SK-N-SH treated with all-trans-retinoic acid at 6 μM for 48 hours (cell line): ENCODE results near the gene CCDC85B.

Source experiments
- ARNTL ChIP-seq: fragments of 450-650 bp; formaldehyde crosslinking; IDR thresholded peaks from 2 replicates; pipeline ENCODE4 v1.5.0; 2020; ENCODE audit warnings: low read depth, mild to moderate bottlenecking, moderate library complexity, borderline replicate concordance
- BACH2 ChIP-seq: fragments of 250-450 bp; sonication (Bioruptor Pico); IDR thresholded peaks from 2 replicates; pipeline ENCODE4 v1.9.0; 2021; ENCODE audit warnings: mild to moderate bottlenecking, borderline replicate concordance
- CSDC2 ChIP-seq: fragments of 250-450 bp; sonication (Bioruptor Pico); IDR thresholded peaks from 2 replicates; pipeline ENCODE4 v1.5.0; 2020; ENCODE audit warnings: mild to moderate bottlenecking, moderate library complexity
- CSRNP3 ChIP-seq: fragments of 250-450 bp; sonication (Bioruptor Pico); IDR thresholded peaks from 2 replicates; pipeline ENCODE4 v1.5.1; 2021; ENCODE audit warnings: mild to moderate bottlenecking, moderate library complexity
- ESRRG ChIP-seq: fragments of 250-450 bp; sonication (Bioruptor Pico); IDR thresholded peaks from 2 replicates; pipeline ENCODE4 v1.6.1; 2021; ENCODE audit warnings: mild to moderate bottlenecking
- PATZ1 ChIP-seq: fragments of 250-450 bp; sonication (Bioruptor Pico); IDR thresholded peaks from 2 replicates; pipeline ENCODE4 v1.8.0; 2020; ENCODE audit warnings: mild to moderate bottlenecking, moderate library complexity, borderline replicate concordance
- POU6F1 ChIP-seq: fragments of 250-450 bp; sonication (Bioruptor Pico); IDR thresholded peaks from 2 replicates; pipeline ENCODE4 v1.8.0; 2021; ENCODE audit warnings: low read depth, mild to moderate bottlenecking, moderate library complexity, borderline replicate concordance
- PPARA ChIP-seq: fragments of 250-450 bp; sonication (Bioruptor Pico); IDR thresholded peaks from 2 replicates; pipeline ENCODE4 v1.5.0; 2020; ENCODE audit warnings: mild to moderate bottlenecking, borderline replicate concordance
- RARB ChIP-seq: fragments of 250-450 bp; sonication (Bioruptor Pico); IDR thresholded peaks from 2 replicates; pipeline ENCODE4 v1.8.0; 2021; ENCODE audit warnings: mild to moderate bottlenecking, moderate library complexity
- TCF4 ChIP-seq: fragments of 250-450 bp; sonication (Bioruptor Pico); IDR thresholded peaks from 2 replicates; pipeline ENCODE4 v1.8.0; 2021; ENCODE audit warnings: mild to moderate bottlenecking, moderate library complexity, borderline replicate concordance
- TSHZ2 ChIP-seq: fragments of 250-450 bp; sonication (Bioruptor Pico); IDR thresholded peaks from 2 replicates; pipeline ENCODE4 v1.5.0; 2020; ENCODE audit warnings: mild to moderate bottlenecking, moderate library complexity
- ZFP30 ChIP-seq: fragments of 450-650 bp; formaldehyde crosslinking; IDR thresholded peaks from 2 replicates; pipeline ENCODE4 v1.5.0; 2022; ENCODE audit warnings: mild to moderate bottlenecking, moderate library complexity
- ZNF565 ChIP-seq: fragments of 450-650 bp; formaldehyde crosslinking; conservative IDR thresholded peaks from 2 replicates; pipeline ENCODE4 v1.5.0; 2020; ENCODE audit warnings: low read depth, mild to moderate bottlenecking, moderate library complexity

- TF ChIP-seq ZNF565 (no peak), CSDC2 (CRISPR knock-in tag) (no peak), ZFP30 (CRISPR knock-in tag) (no peak), CSRNP3 (CRISPR knock-in tag) (no peak), TCF4 (no peak), ESRRG (CRISPR knock-in tag) (no peak), PATZ1 (peak; percentile 44; the same call in 1 of the 2 replicates), PPARA (no peak), POU6F1 (CRISPR knock-in tag) (no peak), ARNTL (no peak), TSHZ2 (CRISPR knock-in tag) (no peak), RARB (CRISPR knock-in tag) (no peak), BACH2 (no peak)
Measured at GRCh38 chr11:65859095-65859811, 31.2 kb upstream of the CCDC85B start.
